Vagina (tissue), 2 donors: ENCODE measurements around the gene GFAP. TPM values are rescaled to one million over a fixed set of nuclear protein-coding genes. Genes with fewer than 3 reads are reported as not detected.

Experiments used
- DNase-seq, 2 donors: peaks; one replicate each; pipeline ENCODE4 v3.0.0-alpha.2; 2017; ENCODE audit errors: extremely low spot score in 2 of 2
- H3K27ac ChIP-seq: fragments of 200-600 bp; sonication (generic); one replicate; pipeline ENCODE4 v1.5.1; 2019
- H3K27me3 ChIP-seq: fragments of 200-600 bp; sonication (generic); one replicate; pipeline ENCODE4 v1.5.1; 2019
- H3K36me3 ChIP-seq, 2 donors: fragments of 200-600 bp; sonication (generic); one replicate each; pipeline ENCODE4 v1.5.1; 2017 to 2019
- H3K4me1 ChIP-seq: fragments of 200-600 bp; sonication (generic); one replicate; pipeline ENCODE4 v1.5.1; 2019
- H3K4me3 ChIP-seq, 2 donors: fragments of 200-600 bp; sonication (generic); 1 replicate in 1 of 2; 2 replicates in 1 of 2; pipeline ENCODE4 v1.5.1; 2016 to 2019
- H3K9me3 ChIP-seq: fragments of 200-600 bp; sonication (generic); one replicate; pipeline ENCODE4 v1.5.1; 2019
- POLR2A ChIP-seq, 2 donors: fragments of 450-650 bp; IDR thresholded peaks; one replicate each; pipeline ENCODE4 v1.6.1; 2017; ENCODE audit warnings: antibody characterized with exemption in 2 of 2, mild to moderate bottlenecking in 2 of 2, moderate library complexity in 2 of 2
- POLR2AphosphoS5 ChIP-seq, 2 donors: sonication (generic); formaldehyde crosslinking; IDR thresholded peaks; one replicate each; pipeline ENCODE4 v1.9.0; 2017; ENCODE audit warnings: antibody characterized with exemption in 2 of 2, mild to moderate bottlenecking in 2 of 2, low read depth in 1 of 2; ENCODE audit not compliant: insufficient read depth in 1 of 2
- intact Hi-C: fragments of 100-400 bp; cut with DNase I; formaldehyde crosslinking; loops from one replicate; pipeline ENCODE4 v1.15.1; 2023
- total RNA-seq: library from RNA; depleted of rRNA; stranded (reverse); fragments of >200 nt; gene quantifications from one replicate; pipeline ENCODE4 v1.2.3, GENCODE V29; 2016
- TF ChIP-seq, protein P1 (sequence below), 3 experiments: fragments of 450-650 bp in 2 of 3; fragments of 200-600 bp in 1 of 3; sonication (generic) in 1 of 3; IDR thresholded peaks; one replicate each; pipeline ENCODE4 v1.5.1; 2017 to 2019; ENCODE audit warnings: antibody characterized with exemption in 3 of 3, mild to moderate bottlenecking in 2 of 3, moderate library complexity in 2 of 3

Gene GFAP
- total RNA-seq, 1 donor from 2014 or later, result not detected

DNA sequence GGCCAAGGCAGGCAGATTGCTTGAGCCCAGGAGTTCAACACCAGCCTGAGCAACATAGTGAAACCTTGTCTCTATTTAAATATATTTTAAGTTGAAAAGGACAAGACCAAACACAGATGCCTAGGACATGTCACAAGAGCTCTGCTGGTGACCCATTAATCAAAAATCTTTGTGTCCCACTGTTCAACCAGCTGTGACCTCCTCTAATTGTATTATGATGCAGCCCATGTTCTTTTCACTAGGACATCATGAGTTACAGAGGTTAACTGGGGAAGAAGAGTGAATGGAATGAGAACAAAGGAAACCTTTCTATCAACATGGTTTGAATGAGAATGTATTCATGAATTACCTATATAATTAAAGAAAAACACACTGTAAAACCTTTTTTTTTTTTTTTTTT lies 23.1 kb downstream of the GFAP start:
- intact Hi-C loops, result no loop called here
- DNase-seq, result no peak
- H3K4me1 ChIP-seq, result peaks cover 17% of the 10 kb centered on the region
- H3K27me3 ChIP-seq, result no peaks in the 10 kb centered on the region
- H3K9me3 ChIP-seq, result no peaks in the 10 kb centered on the region
- H3K27ac ChIP-seq, result no peak overlapping the region
- no peak overlapping the region for H3K4me3 ChIP-seq
- no peak for TF ChIP-seq POLR2AphosphoS5 (IDR thresholded peaks at IDR 0.05; ENCODE audit: insufficient read depth in 1 of 2, low read depth in 1 of 2)
- TF ChIP-seq, protein P1, sequence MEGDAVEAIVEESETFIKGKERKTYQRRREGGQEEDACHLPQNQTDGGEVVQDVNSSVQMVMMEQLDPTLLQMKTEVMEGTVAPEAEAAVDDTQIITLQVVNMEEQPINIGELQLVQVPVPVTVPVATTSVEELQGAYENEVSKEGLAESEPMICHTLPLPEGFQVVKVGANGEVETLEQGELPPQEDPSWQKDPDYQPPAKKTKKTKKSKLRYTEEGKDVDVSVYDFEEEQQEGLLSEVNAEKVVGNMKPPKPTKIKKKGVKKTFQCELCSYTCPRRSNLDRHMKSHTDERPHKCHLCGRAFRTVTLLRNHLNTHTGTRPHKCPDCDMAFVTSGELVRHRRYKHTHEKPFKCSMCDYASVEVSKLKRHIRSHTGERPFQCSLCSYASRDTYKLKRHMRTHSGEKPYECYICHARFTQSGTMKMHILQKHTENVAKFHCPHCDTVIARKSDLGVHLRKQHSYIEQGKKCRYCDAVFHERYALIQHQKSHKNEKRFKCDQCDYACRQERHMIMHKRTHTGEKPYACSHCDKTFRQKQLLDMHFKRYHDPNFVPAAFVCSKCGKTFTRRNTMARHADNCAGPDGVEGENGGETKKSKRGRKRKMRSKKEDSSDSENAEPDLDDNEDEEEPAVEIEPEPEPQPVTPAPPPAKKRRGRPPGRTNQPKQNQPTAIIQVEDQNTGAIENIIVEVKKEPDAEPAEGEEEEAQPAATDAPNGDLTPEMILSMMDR (IDR thresholded peaks at IDR 0.05), result no peak
- no peak for TF ChIP-seq POLR2A (IDR thresholded peaks at IDR 0.05)
- peaks cover 0 to 30% of the 10 kb centered on the region in 2 donors for H3K36me3 ChIP-seq

DNA sequence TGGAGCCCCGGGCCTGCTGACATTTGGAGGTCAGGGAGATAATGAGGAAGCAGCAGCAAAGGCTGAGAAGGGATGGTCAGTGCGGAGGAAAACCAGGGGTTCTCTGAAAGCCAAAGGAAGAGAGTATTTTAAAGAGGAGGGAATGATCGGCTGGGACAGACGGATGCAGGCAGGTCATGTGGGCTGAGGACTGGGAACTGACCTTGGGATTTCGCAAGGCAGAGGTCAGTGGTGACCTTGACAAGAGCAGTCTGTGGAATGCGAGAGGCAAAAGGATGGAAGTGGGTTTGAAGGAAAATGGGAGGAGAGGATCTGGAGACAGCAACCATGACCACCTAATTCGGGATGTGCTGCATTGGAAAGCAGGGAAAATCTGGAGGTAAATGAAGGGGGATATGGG lies 26.3 kb downstream of the GFAP start:
- TF ChIP-seq, protein P1 (IDR thresholded peaks at IDR 0.05), result no peak
- TF ChIP-seq POLR2A (IDR thresholded peaks at IDR 0.05), result no peak
- TF ChIP-seq POLR2AphosphoS5 (IDR thresholded peaks at IDR 0.05; ENCODE audit: insufficient read depth in 1 of 2, low read depth in 1 of 2), result no peak
- Histone ChIP-seq H3K4me1 (peaks cover 9% of the 10 kb centered on the region), H3K9me3 (no peaks in the 10 kb centered on the region), H3K4me3 (no peak overlapping the region), H3K27me3 (no peaks in the 10 kb centered on the region), H3K36me3 (peaks cover 0 to 49% of the 10 kb centered on the region in 2 donors), H3K27ac (no peak overlapping the region)
- intact Hi-C loops, result no loop called here
- DNase-seq, result no peak

DNA sequence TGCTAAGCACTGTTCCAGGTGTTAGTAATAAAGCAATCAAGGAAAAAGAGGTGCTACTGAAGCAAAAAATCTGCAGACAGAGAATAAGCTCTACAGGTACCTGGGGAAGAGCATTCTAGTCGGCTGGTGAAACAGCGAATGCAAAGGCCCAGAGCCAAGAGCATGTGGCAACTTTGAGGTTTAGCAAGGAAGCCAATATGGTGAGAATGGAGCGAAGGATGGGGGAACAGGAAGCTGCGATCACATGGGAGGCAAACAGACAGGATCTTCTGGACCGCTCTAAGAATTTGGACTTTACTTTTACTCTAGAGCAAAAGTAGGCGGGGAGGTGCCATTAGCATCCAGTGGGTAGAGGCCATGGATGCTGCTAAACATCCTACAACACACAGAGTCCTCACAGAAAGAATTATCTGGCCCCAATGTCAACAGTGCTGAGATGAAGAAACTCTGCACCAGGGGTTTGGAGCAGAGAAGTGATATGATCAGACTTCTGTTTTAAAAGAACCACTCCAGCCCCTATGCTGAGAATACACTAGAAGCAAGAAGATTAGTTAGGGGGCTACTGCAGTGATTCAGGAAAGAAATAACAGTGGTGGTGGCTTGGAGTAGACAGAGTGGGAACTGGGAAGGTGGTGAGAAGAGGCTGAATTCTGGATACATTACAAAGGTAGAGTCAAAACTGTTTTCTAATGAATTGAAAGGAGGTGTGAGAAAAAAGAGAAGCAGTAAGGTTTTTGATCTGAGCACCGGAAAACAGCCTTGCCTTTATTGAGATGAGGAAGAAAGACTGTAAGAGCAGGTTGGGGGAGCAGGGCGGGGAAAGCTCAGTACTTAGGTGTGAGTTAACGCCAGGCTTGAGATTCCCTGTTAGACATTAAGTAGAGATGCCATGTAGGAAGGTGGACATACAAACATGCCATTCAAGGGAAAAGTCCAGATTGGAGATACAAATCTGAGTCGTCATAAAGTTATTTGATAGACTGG lies 27.0 kb downstream of the GFAP start:
- Histone ChIP-seq H3K27me3 (no peaks in the 10 kb centered on the region), H3K36me3 (peaks cover 0 to 49% of the 10 kb centered on the region in 2 donors), H3K27ac (no peak overlapping the region), H3K4me3 (no peak overlapping the region), H3K9me3 (no peaks in the 10 kb centered on the region), H3K4me1 (peaks cover 9% of the 10 kb centered on the region)
- DNase-seq, result no peak
- intact Hi-C loops, result no loop called here
- TF ChIP-seq, protein P1 (IDR thresholded peaks at IDR 0.05), result no peak
- TF ChIP-seq POLR2AphosphoS5 (IDR thresholded peaks at IDR 0.05; ENCODE audit: insufficient read depth in 1 of 2, low read depth in 1 of 2) (no peak), POLR2A (IDR thresholded peaks at IDR 0.05) (no peak)

DNA sequence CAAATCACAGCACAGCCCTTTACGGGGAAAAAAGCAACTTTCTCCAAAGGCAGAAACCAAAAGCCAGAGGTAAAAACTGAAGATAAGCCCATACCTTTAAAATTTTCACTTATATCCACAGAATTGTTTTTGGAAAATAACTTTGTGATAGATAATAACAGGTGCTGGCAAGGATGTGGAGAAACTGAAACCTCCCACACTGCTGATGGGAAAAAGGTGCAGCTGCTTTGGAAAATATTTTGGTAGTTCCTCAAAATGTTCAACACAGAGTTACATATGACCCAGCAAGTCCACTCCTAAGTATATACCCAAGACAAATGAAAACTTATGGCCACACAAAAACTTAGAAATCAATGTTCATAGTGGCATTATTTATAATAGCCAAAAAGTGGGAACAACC lies 28.3 kb downstream of the GFAP start:
- H3K4me1 ChIP-seq, result peaks cover 9% of the 10 kb centered on the region
- H3K36me3 ChIP-seq, result peaks cover 0 to 52% of the 10 kb centered on the region in 2 donors
- no peaks in the 10 kb centered on the region for H3K27me3 ChIP-seq
- no peak for TF ChIP-seq POLR2AphosphoS5 (IDR thresholded peaks at IDR 0.05; ENCODE audit: insufficient read depth in 1 of 2, low read depth in 1 of 2)
- TF ChIP-seq POLR2A (IDR thresholded peaks at IDR 0.05), result no peak
- TF ChIP-seq, protein P1 (IDR thresholded peaks at IDR 0.05), result no peak
- no peak overlapping the region for H3K27ac ChIP-seq
- no peak overlapping the region for H3K4me3 ChIP-seq
- no peak for DNase-seq
- intact Hi-C loops, result no loop called here
- no peaks in the 10 kb centered on the region for H3K9me3 ChIP-seq

DNA sequence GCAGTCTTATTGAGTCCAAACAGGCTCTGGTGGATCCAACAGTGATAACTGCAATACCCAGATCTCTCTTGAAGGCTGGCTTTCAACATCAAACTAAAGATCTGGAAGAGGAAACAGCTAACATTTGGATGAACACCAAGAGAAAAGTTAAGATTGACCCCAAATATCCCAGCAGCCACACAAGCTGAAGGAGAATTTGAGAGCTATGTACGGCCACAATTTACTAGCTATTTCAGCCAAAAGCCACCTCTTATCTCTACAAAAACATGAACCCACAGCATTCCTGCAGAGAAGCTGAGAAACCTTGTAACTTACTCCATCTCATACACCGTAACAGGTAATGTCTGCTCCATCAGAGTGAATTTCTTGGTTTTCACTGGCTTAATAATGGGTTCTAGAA lies 30.4 kb downstream of the GFAP start:
- Histone ChIP-seq H3K27ac (no peak overlapping the region), H3K4me1 (peaks cover 9% of the 10 kb centered on the region), H3K4me3 (no peak overlapping the region), H3K9me3 (no peaks in the 10 kb centered on the region), H3K27me3 (no peaks in the 10 kb centered on the region), H3K36me3 (peaks cover 0 to 60% of the 10 kb centered on the region in 2 donors)
- no peak for TF ChIP-seq POLR2A (IDR thresholded peaks at IDR 0.05)
- no peak for TF ChIP-seq POLR2AphosphoS5 (IDR thresholded peaks at IDR 0.05; ENCODE audit: insufficient read depth in 1 of 2, low read depth in 1 of 2)
- TF ChIP-seq, protein P1 (IDR thresholded peaks at IDR 0.05), result no peak
- DNase-seq, result no peak
- intact Hi-C loops, result no loop called here
